Loucy (cell line): ENCODE measurements around the gene HPSE2.

ENCODE experiments used
- EZH2phosphoT487 ChIP-seq: fragments of 200-600 bp; IDR thresholded peaks from 2 replicates; pipeline ENCODE4 v1.6.1; 2018; ENCODE audit warnings: antibody characterized with exemption, mild to moderate bottlenecking, moderate library complexity, borderline replicate concordance
- TF ChIP-seq, protein P1 (sequence below): fragments of 200-600 bp; sonication (generic); conservative IDR thresholded peaks from 2 replicates; pipeline ENCODE4 v1.5.1; 2014; ENCODE audit warnings: mild to moderate bottlenecking, antibody characterized with exemption, low read length

DNA sequence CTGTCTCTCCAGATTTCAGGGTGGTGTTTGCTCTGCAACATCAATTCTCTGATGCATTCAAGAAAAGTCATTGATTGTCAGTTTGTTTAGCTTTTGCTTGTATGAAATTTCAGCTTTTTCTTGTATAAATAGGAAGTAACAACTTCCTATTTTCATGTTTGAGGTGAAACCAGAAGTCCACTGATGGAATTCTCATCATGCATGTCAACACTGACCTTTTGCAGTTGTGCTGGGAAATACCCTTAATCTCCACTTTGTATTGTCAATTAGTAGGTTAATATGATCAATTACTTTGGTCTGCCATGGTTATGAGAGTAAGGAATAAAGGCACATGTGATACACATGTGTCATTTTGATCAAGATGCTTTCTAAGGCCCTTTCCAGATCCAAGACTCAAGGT lies 580.2 kb downstream of the HPSE2 start:
- TF ChIP-seq, protein P1, sequence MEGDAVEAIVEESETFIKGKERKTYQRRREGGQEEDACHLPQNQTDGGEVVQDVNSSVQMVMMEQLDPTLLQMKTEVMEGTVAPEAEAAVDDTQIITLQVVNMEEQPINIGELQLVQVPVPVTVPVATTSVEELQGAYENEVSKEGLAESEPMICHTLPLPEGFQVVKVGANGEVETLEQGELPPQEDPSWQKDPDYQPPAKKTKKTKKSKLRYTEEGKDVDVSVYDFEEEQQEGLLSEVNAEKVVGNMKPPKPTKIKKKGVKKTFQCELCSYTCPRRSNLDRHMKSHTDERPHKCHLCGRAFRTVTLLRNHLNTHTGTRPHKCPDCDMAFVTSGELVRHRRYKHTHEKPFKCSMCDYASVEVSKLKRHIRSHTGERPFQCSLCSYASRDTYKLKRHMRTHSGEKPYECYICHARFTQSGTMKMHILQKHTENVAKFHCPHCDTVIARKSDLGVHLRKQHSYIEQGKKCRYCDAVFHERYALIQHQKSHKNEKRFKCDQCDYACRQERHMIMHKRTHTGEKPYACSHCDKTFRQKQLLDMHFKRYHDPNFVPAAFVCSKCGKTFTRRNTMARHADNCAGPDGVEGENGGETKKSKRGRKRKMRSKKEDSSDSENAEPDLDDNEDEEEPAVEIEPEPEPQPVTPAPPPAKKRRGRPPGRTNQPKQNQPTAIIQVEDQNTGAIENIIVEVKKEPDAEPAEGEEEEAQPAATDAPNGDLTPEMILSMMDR, result no peak
- no peak for TF ChIP-seq EZH2phosphoT487
